ENCODE measurements around the gene THAP8.

Gene THAP8

GRCh38 chr19:35993923-35994598, 60.0 kb downstream of the THAP8 start:
- DNase-seq (ENCODE audit: low read depth): no peak

DNA sequence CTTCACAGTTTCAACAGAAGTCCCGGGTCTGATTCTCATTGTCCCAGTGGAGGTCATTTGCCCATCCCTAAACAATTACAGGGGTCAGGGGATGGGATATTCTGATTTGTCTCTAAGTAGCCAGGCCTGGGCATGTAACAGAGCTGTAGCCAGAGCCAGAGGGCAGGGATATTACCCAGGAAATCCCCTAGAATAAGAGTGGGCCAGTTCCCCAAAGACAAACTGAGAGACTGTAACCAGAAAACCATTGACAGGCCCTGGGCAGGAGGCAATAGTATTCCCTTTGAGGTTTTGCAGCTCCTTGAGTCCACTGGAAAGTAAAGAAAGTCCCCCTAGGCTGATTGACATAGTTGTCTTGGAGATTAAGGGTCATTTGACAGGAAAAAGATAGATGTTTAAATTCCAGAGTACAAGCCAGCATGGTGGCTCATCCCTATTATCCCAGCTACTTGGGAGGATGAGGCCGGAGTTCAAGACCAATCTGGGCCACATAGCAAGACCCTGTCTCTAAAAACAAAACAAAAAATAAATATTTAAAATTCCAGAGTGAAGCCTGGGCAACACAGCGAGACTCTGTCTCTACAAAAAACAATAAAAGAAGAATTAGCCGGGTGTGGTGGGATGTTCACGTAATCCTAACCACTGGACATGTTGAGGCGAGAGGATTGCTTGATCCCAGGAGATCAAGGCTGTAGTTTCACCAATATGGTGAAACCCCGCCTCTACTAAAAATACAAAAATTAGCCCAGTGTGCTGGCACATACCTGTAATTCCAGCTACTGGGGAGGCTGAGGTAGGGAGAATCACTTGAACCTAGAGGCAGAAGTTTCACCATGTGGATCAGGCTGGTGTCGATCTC, 60.9 kb downstream of the THAP8 start:
- no peak for DNase-seq (ENCODE audit: low read depth)

- DNase-seq (ENCODE audit: low read depth): no peak
Measured at GRCh38 chr19:35991731-35992450, 62.2 kb downstream of the THAP8 start.

- DNase-seq (ENCODE audit: low read depth): no peak
Measured at GRCh38 chr19:35990771-35991730, 63.0 kb downstream of the THAP8 start.

DNA sequence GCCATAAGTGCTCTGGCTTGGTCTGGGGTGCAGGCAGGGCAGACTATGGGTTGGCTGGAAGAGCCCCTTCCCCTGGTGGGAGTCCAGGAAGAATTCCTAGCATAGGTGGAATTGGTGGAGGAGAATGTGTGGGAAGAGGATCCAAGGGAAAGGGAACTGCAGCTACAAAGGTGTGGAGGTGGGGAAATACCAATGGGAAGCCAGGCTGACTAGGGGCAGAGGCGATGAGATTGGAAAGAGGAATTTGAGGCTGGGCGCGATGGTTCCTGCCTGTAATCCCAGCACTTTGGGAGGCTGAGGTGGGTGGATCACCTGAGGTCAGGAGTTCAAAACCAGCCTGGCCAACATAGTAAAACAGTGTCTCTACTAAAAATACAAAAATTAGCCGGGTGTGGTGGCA, 63.9 kb downstream of the THAP8 start:
- DNase-seq (ENCODE audit: low read depth): no peak

DNA sequence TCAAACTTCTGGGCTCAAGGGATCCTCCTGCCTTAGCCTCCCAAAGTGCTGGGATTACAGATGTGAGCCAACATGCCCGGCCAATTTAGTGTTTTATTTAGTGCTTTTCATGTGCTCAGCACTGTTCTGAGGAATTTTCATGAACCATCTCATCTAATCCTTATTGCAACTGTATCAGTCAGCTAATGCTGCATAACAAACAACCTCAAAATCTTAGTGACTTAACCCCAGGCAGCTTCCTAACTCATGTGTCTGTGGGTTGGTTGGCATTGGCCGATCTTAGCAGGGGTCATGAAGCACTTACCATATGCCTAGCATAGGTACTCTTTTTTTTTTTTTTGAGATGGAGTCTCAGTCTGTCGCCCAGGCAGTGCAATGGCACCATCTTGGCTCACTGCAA, 65.3 kb downstream of the THAP8 start:
- no peak for DNase-seq (ENCODE audit: low read depth)

DNA sequence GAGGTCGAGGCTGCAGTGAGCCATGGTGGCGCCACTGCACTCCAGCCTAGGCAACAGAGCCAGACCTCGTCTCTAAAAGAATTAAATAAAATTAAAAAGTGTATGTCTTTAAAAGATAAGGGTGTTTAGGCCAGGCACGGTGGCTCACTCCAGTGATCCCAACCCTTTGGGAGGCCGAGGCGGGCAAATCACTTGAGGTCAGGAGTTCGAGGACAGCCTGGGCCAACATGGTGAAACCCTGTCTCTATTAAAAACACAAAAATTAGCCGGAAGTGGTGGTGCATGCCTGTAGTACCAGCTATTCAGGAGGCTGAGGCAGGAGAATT, 66.6 kb downstream of the THAP8 start:
- no peak for DNase-seq (ENCODE audit: low read depth)

GRCh38 chr19:35986664-35987570, 67.2 kb downstream of the THAP8 start:
- no peak for DNase-seq (ENCODE audit: low read depth)

DNA sequence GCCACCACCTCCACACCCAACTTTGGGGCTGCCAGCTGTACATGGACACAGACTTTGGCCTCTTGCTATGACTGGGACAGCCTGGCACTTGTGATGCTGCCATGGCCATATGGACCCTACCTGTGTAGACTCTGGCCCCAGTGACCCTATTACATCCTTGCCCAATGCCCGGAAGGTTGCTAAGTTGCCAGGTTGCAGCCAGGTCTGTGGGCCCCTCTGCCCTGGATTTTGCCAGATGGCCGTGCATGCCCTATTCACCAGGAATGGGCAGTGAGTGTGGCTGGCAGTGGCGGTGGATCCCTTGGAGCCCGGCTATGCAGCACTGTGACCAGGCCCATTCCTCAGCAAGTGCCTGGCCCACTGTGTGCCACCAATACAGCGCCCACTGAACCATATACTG, 68.0 kb downstream of the THAP8 start:
- DNase-seq (ENCODE audit: low read depth): no peak
